ENCODE results near the gene TMEM8B. TPM values are rescaled to one million over a fixed set of nuclear protein-coding genes. Genes with fewer than 3 reads are reported as not detected.

Gene TMEM8B
- polyA plus RNA-seq, 1 donor (not counting 4 experiments of a cell fraction or from before 2014, with no cell fraction given) = 1.3 TPM

Small RNA genes lying within 50 kb of the gene (small RNA-seq; reads per million reads assigned to genes)
- 0 to 0.33 (median 0.25) reads per million in 3 experiments for gene HINT2 (ENCODE audit: insufficient read length in 3 of 3, low read depth in 3 of 3, low replicate concordance in 1 of 3)

Other genes with a start within 250 kb of the TMEM8B start
- 11.2 to 13.5 TPM (median 11.8 TPM) in 3 replicates for gene TESK1, start 224.0 kb upstream of the TMEM8B start, polyA plus RNA-seq
- gene CD72, start 210.8 kb upstream of the TMEM8B start, polyA plus RNA-seq = 0.66 to 2.4 TPM (median 0.82 TPM) in 3 replicates
- gene SIT1, start 178.3 kb upstream of the TMEM8B start, polyA plus RNA-seq = not detected in 3 replicates
- 21.6 to 91.8 TPM (median 40.5 TPM) in 3 replicates for gene RMRP, start 171.2 kb upstream of the TMEM8B start, polyA plus RNA-seq
- 10.5 to 14.3 TPM (median 14.1 TPM) in 3 replicates for gene CCDC107, start 170.9 kb upstream of the TMEM8B start, polyA plus RNA-seq
- gene ARHGEF39, start 164.0 kb upstream of the TMEM8B start, polyA plus RNA-seq = 0.88 to 3.3 TPM (median 2.4 TPM) in 3 replicates
- 0.89 to 9.5 TPM (median 7.2 TPM) in 3 replicates for gene CA9, start 155.3 kb upstream of the TMEM8B start, polyA plus RNA-seq
- 30.1 to 67.0 TPM (median 53.1 TPM) in 3 replicates for gene TPM2, start 139.3 kb upstream of the TMEM8B start, polyA plus RNA-seq
- 53.0 to 98.3 TPM (median 54.6 TPM) in 3 replicates for gene TLN1, start 97.0 kb upstream of the TMEM8B start, polyA plus RNA-seq
- 24.6 to 33.2 TPM (median 27.0 TPM) in 3 replicates for gene CREB3, start 96.6 kb upstream of the TMEM8B start, polyA plus RNA-seq
- 28.7 to 42.2 TPM (median 31.7 TPM) in 3 replicates for gene GBA2, start 80.0 kb upstream of the TMEM8B start, polyA plus RNA-seq
- gene RGP1, start 79.9 kb upstream of the TMEM8B start, polyA plus RNA-seq = 17.6 to 19.8 TPM (median 18.3 TPM) in 3 replicates
- not detected in 3 replicates for gene MSMP, start 75.0 kb upstream of the TMEM8B start, polyA plus RNA-seq
- gene NPR2, start 37.6 kb upstream of the TMEM8B start, polyA plus RNA-seq = 3.5 to 5.0 TPM (median 3.9 TPM) in 3 replicates
- gene SPAG8, start 17.0 kb upstream of the TMEM8B start, polyA plus RNA-seq = 0.06 to 0.13 TPM (median 0.08 TPM) in 3 replicates
- 11.6 to 16.6 TPM (median 16.6 TPM) in 3 replicates for gene HINT2, start 14.2 kb upstream of the TMEM8B start, polyA plus RNA-seq
- gene FAM221B, start 496 bp upstream of the TMEM8B start, polyA plus RNA-seq = not detected in 3 replicates
- gene OR13J1, start 41.2 kb downstream of the TMEM8B start, polyA plus RNA-seq = not detected in 3 replicates
- gene HRCT1, start 77.0 kb downstream of the TMEM8B start, polyA plus RNA-seq = not detected in 3 replicates
- gene SPAAR, start 80.3 kb downstream of the TMEM8B start, polyA plus RNA-seq = not detected in 3 replicates
- not detected in 3 replicates for gene OR2S2, start 128.9 kb downstream of the TMEM8B start, polyA plus RNA-seq
- gene RECK, start 207.7 kb downstream of the TMEM8B start, polyA plus RNA-seq = 3.3 to 4.6 TPM (median 4.0 TPM) in 3 replicates